Measurements from ENCODE around the gene TBX21.

Gene TBX21, protein sequence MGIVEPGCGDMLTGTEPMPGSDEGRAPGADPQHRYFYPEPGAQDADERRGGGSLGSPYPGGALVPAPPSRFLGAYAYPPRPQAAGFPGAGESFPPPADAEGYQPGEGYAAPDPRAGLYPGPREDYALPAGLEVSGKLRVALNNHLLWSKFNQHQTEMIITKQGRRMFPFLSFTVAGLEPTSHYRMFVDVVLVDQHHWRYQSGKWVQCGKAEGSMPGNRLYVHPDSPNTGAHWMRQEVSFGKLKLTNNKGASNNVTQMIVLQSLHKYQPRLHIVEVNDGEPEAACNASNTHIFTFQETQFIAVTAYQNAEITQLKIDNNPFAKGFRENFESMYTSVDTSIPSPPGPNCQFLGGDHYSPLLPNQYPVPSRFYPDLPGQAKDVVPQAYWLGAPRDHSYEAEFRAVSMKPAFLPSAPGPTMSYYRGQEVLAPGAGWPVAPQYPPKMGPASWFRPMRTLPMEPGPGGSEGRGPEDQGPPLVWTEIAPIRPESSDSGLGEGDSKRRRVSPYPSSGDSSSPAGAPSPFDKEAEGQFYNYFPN

DNA sequence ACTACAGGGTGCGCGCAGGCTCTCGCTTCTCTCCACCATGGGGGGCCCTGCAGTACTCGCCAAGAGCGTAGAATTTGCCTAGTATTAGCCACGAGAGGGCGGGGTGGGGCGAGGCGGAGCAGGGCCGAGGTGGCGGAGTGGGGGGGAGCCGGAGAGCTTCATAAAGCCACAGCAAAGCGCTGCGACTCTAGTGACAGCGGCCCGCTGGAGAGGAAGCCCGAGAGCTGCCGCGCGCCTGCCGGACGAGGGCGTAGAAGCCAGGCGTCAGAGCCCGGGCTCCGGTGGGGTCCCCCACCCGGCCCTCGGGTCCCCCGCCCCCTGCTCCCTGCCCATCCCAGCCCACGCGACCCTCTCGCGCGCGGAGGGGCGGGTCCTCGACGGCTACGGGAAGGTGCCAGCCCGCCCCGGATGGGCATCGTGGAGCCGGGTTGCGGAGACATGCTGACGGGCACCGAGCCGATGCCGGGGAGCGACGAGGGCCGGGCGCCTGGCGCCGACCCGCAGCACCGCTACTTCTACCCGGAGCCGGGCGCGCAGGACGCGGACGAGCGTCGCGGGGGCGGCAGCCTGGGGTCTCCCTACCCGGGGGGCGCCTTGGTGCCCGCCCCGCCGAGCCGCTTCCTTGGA is at the start of gene TBX21:
Gene TBX21, plus strand, starts transcription at position 190 of the 627 bp plus-strand sequence. Its CDS starts 219 bp downstream, at position 409.
- in situ Hi-C loops (cut with HindIII; ENCODE audit: low sequenced_read_pairs), result no loop called here

DNA sequence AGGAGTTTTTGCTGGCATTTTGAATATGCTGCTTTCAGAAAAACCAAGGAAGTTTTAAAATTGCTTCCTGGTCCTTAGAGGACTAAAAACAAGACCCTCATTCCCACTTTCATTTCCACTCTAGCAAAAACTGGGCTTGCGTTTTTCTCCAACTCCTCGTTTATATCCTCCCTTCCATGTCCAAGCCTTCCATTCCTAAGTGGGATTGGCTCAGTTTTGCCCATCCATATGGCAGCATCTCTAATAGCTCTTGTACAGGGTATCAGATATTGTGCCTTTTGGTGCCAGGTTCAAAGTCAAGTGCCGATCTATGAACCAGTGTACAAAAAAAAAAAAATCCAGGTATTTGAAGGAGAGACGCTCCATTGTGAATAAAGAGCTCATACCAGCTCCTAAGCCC is 49.0 kb upstream of the TBX21 start:
- in situ Hi-C loops (cut with HindIII; ENCODE audit: low sequenced_read_pairs), result no loop called here

DNA sequence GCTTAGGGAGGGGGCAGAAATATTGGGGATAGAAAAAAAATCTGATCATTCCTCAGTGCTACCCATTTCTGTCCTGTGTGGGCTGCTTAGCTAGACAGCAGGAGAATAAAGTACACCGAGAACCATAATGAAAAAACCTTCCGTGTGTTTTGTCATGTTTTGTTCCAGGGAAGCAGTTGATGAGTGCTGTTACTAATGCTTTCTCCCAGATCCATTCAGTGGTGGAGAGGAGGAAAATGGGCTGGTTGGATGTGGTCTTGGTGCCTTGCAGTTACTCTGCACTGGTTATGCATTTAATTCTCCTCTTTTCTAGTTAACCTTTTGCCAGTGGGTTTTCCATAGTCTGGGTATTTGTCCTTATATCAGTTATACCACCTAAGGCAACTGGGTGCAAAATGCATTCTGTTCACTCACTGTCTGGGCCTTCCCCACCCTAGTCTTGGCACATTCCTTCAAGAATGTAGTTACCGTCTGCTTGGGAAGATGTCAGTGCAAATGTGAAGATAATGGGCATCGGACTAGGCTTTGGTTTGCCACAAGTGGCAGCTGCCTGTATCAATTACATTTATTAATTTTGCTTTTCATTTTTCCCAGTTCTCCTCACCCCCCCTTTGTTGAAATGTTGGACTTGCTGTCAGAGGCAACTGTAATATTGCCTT is 48.4 kb upstream of the TBX21 start:
- in situ Hi-C loops (cut with HindIII; ENCODE audit: low sequenced_read_pairs), result no loop called here

DNA sequence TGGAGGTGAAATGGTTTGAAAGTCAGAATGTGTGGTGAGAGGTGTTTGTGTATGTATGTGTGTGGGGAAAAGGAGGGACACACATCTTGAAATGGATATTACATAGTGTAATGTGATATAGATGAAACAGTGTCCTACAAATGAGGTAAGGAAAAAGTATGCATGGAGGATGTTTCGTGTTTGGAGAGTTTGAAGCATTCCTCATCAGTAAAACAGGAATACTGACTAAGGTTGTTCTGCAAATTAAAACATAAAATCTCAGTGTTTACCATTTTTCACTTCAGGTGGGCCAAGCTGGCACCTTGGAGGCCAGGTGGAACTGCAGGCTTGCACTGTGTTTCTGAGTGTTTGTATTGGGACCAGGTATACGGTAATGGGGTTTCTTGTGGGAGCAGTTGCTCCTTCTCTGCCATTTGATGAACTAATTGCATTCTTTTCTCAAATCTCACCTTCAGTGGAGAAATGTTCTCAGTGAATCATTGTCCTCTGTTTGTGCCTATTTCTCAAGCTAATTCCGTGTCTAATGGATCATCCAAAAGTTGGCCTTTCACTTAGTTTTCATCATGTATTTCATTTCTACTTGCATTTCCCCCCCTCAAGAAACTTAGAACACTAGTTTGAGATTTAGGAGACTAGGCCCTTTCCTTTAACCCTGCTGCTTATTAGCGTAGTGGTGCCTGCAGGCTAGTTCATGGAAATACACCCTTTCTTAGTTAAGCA is 47.3 kb upstream of the TBX21 start:
- in situ Hi-C loops (cut with HindIII; ENCODE audit: low sequenced_read_pairs), result no loop called here

DNA sequence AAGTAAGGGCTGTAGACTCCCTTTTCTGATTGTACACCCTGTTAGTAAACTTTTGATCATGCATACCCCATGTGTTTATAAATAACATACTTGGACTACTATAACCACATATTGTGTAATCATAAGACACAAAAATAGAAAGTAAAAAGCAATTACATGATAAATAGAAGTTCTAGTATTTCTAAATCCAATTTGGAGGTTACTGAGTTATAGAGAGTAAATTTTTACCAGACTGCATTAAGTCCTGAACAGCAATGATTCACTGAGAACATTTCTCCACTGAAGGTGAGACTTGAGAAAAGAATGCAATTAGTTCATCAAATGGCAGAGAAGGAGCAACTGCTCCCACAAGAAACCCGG is 46.8 kb upstream of the TBX21 start:
- in situ Hi-C loops (cut with HindIII; ENCODE audit: low sequenced_read_pairs), result no loop called here

DNA sequence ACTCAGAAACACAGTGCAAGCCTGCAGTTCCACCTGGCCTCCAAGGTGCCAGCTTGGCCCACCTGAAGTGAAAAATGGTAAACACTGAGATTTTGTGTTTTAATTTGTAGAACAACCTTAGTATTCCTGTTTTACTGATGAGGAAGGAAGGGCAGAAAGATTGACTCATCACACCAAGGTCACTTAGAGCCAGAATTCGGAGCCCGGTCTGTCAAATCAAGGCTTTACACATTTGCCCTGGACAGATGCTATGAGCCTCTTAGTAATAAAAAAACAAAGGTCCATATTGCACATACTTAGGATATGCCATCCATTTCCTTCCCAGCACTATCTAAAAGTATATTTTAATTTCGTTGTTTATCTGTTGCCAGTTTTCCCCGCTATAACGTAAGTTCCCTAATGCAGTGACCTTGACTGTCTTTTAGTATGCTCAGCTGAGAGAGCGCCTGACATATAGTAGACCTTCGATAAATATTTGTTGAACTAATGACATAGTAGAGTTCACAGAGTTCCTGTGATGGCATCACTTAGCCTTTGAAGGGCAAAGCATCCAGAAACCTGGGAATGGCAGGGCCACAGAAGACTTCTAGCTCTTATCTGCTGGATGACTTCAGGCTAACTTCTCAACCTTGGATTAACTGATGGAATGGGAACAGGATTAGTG is 46.2 kb upstream of the TBX21 start:
- in situ Hi-C loops (cut with HindIII; ENCODE audit: low sequenced_read_pairs), result no loop called here

DNA sequence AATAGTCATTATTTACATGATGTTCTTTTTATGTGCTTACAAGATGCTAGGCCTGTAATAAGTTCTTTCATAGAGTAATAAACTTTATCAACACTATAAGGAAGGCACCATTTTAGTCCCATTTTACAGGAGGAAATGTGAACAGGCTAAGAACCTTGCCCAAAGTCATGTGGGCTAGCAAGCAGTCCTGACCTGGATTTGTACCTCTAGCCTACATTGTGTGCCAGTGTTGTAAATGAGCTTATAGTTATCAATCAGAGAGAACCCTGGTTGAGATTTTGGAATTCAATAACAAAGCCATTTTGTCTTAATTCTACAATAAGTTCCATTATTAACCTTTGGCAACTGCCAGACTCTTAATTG is 45.7 kb upstream of the TBX21 start:
- in situ Hi-C loops (cut with HindIII; ENCODE audit: low sequenced_read_pairs), result no loop called here

DNA sequence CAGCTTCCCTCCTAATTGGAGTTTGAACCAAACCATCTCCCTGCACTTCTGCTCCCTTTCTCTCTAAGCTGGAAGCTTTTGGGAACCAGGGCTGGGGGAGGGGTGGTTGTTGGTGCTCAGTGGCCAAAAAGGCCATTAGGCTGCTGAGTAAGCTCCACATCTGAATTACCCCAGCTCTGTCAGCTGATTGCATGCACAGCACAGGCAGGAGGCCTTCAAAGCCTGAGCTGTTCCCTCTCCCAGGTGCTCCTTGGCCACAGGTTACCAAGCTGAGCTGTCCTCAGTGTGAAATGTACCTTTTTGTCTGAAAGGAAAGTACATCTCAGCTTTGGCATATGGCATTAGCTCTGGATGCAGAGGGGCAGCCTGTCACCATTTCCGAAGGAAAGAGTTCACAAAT is 45.3 kb upstream of the TBX21 start:
- in situ Hi-C loops (cut with HindIII; ENCODE audit: low sequenced_read_pairs), result no loop called here

DNA sequence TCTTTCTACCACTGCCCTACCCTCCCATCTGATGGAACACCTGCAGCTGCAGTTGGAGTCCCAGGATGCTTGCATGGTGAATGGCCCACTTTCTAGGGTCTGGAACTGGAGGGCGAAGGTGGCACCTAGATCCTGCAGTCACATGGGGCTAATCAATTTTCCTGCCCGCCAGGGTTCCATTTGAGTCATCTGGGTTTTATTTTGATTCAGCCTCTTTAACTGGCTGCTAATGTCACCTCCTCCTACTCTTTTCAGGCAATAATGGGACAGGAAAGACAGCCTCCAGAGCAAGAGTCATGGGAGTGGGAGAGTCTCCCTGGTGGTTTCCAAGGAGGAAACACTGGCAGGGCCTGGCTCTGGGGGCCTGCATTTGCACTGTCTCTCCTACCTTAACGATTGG is 42.9 kb upstream of the TBX21 start:
- in situ Hi-C loops (cut with HindIII; ENCODE audit: low sequenced_read_pairs), result no loop called here

DNA sequence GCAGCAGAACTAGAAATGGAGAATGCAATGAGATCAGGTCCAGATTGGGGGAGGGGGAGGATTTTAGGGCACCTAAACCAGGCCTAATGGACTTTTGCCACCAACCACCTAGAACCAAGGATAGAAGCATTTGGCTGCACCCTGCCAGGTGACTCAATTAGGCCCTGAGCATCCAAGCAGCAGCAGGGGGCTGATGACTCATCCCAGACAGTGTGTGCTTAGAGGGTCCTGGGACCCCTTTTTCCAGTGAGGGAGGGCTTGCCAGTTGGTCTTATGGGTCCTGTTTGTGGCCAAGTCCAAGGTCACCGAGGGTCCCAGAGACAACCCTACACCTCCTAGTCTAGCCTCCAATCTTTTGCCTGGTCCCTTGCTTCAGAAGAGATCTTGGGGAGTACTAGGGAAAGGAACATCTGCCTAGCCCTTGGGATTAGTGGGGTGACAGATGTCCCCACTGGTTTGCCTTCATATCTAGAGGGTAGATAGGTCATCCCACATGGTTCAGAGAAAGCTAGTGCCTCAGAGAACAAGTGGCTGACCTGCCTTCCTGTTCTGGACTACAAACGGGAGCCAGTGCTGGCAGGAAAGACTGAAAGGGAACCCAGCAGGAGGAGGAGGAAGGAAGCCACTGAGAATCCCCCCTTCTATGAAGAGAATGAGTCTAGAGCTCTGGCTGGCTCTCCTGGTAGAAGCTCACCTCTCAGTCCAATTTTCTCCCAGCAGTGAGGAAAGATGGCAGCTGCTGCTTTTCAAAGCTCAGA is 40.7 kb upstream of the TBX21 start:
- in situ Hi-C loops (cut with HindIII; ENCODE audit: low sequenced_read_pairs), result no loop called here

DNA sequence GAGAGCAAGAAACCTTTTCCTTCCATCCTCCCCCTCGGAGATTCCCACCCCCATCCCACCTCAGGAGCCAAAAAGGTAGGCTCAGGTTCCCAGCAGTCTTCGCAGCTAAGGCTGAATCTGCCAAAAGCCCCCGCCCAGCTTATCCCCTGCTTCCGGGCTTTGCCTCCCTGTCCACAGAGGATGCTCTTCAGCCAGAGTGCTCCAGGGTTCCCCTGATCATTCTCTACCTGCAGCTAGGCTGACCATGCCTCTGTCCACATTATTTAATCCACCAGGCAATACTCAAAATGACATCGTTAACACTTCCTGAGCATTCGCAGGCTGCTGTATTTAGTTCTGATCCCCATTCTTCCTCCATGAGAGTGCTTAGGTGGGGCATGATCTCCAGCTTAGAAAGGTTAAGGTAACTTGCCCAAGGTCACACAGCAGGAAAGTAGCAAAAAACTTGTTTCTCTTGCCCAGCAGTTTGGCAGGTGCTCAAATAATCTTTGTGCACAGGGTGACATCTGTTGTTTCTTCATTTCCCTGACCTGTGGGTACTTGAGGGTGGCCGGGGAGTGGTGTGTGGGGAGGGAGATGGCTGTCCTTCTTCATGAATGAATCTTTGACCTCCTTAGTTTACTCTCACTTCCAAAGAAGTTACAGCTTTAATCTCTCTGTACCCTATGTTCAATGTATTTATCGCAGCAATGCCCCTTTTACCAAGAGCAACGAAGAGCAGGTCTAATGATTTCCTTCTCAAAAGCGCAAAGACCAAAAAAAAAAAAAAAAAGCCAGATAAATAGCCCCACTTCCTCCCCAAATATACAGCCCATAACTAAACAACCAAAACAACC is 39.9 kb upstream of the TBX21 start:
- in situ Hi-C loops (cut with HindIII; ENCODE audit: low sequenced_read_pairs), result no loop called here

DNA sequence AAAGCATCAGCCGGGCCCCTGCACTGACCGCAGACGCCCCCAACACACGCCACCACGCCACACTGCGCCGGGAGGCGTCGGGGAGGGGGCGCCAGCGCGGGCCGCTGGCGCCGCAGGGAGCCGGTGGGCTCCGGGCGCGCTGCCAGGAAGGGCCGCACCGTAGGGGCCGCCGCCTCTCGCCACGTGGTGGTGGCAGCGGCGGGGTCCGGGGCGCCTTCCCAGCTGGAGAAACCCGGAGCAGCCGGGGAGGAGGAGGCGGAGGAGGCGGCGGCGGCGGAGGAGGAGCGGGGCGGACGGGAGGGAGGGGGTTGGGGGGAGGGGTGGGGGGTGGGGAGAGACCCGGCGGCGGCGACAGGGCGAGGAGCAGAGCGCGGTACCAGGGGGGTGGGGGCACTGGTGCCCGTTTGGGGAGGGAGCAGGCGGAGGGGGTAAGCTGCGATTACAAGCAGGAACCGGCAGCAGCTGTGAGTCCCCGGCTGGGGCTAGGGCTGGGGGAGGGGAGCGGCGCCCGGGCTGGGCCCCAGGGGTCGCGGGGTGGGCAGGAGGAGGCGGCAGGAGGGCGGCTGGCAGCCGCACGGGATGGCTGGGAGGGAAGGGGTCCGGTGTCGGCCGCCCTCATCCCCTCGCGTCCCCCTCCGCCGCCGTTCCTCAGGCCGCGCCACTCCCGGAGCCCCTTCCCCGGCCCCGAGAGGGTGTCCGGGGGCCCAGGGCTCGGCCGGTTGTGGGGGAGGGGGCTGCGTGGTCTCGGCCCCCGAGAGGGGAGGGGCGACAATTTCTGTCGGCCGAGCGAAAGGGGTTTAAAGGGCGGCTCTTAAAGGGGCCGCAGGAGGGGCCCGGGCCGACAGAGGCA is 39.1 kb upstream of the TBX21 start, which contains the start of gene TBKBP1:
Gene TBKBP1, plus strand, starts transcription at position 431 of the 850 bp plus-strand sequence. CDS start 1,952 bp downstream, outside the sequence.
- in situ Hi-C loops (cut with HindIII; ENCODE audit: low sequenced_read_pairs), result no loop called here

DNA sequence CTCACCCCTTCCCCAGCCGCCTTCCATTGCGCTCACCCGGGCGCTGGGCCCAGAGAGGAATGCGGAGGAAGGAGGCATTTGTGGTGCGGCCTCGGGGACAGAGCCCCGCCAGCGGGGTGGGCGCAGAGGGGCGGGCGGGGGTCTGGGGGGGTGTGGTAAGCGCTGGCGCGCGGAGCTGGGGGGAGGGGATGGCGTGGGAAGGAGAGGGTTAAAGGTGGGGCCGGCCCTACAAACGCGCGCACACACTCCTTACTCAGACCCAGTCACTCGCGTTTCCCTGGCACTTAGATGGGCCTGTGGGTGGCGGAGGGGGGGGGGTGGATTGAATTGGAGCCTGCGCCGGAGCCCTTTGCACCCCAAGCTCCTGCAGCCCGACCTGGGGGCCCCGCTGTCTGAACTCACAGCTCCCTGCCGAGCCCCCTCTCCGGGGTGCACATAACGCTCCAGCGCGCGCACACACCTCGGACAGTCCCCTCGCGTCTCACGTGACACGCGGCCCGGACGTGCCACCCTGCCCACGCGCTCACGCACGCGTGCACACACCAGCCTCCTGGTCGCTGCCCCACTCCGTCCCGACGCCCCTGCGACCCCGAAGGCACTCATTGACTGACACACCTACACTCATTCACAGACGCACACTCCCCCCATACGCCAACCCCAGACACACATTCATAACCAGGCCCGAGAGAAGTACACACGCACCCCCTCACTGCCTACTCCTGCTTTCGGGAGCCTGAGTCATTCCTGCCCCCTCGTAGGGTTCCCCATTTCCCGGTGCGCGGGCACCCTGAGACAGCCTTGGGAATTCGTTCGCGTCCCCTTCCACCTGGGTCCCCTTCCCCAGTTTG is 38.2 kb upstream of the TBX21 start:
- in situ Hi-C loops (cut with HindIII; ENCODE audit: low sequenced_read_pairs), result no loop called here

DNA sequence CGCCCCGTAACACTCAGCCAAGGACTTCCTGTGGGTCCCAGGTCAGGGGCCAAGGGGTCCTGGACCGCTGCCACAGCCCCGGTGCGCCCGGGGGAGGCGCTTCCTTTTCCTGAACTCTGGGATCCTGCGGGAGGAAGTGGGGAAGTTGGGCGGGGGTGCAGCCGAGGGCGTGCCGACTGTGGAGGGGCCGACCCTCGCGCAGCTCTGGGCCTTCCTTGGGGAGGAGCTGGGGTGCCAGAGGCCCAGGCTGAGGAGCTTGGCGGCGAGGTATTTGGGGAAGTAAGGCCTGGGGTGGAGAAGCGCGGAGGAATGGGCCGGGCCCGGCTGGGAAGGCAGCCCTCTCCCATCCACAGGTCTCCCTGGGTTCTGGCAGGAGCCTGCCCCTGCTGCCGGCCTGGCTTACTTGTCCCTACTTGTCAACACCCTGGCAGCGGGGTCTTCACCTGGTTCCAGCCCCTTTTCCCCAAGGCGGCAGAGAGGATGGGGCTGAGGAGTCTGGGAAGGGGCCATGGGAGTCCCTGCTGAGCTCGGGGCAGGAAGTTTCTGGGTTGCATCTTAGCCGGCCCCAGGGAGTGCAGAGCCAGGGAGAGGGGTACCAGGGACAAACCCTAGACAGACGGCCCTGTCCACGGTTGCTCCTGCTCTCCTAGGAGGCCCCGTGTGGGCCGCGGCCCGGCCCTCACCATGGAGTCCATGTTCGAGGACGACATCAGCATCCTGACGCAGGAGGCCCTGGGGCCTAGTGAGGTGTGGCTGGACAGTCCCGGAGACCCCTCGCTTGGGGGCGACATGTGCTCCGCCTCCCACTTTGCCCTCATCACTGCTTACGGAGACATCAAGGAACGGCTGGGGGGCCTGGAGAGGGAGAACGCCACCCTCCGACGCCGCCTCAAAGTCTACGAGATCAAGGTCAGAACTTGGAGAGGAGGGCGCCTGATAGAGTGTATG is 37.3 kb upstream of the TBX21 start:
- in situ Hi-C loops (cut with HindIII; ENCODE audit: low sequenced_read_pairs), result no loop called here

DNA sequence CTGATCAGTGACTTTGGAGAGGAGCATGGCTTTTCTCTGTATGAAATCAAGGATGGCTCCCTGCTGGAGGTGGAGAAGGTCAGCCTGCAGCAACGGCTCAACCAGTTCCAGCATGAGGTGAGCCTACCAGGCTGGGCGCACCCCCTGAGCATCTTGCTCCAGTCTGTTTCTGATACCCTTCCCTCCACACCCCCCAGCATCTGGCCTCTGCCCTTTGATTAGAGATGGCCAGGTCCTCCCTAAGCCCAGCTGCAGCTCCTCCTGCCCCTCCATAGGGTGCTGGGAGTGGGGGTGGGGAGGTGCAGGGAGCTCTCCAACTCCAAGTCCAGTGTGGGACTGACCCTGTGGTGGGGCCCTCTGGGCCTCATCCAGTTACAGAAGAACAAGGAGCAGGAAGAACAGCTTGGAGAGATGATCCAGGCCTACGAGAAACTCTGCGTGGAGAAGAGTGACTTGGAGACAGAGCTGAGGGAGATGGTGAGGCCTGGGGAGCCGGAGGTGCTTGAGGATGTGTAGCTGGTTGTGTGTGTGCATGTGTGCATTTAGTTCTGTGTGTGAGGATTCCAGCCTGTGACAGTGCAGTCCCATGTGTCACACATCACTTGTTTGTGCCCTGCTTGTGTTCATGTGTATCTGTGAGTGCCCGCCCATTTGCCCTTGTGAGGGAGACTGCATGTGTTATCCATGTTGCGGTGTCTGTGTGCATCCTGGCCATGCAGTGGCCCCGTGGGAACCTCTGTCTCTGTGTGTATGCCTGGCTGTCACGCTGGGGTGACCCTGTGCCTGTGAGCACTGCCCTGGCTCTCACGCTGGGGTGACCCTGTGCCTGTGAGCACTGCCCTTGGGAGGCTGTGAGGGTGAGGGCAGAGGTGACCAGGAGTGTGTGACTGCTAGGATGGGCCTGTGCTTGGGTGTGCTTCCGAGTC is 36.1 kb upstream of the TBX21 start:
- in situ Hi-C loops (cut with HindIII; ENCODE audit: low sequenced_read_pairs), result no loop called here
